CD1c-positive myeloid dendritic cell (primary cell): Measurements from ENCODE around the gene CPNE8.

ENCODE experiments used
- DNase-seq: peaks from one replicate; pipeline ENCODE4 v3.0.0-alpha.2; 2016; ENCODE audit errors: extremely low spot score

Gene CPNE8

DNA sequence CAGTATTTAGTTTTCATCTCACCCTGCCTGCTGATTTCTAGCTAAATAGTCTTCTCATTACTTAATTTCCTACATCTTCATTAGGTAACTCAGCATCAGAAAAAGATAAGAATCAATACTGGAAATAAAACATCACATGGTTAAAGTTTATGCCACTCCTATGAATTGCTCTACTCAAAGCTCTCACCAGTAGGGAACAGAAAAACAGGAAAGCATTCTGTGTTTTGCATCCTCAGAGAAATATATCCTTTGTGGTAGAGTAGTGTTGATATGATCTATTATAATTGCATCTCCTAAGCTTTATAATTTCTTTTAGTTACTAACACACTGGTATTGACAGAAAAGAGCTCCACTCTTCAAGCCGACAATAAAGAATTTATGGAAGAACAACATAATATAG is 9.9 kb downstream of the CPNE8 start:
- no peak for DNase-seq

DNA sequence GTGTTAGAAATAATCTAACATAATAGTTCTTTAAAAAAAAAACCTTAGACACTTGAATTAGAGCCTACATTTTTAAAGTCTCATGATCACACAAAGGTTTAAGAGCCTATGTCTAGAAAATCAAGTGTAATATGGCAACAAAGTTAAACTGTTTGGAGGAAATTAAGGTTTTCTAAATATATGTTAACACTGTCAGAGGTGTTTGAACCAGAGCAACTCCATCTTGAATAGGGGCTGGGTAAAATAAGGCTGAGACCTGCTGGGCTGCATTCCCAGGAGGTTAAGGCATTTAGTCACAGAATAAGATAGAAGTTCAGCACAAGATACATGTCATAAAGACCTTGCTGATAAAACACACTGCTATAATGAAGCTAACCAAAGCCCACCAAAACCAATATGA is 12.4 kb downstream of the CPNE8 start:
- no peak for DNase-seq

DNA sequence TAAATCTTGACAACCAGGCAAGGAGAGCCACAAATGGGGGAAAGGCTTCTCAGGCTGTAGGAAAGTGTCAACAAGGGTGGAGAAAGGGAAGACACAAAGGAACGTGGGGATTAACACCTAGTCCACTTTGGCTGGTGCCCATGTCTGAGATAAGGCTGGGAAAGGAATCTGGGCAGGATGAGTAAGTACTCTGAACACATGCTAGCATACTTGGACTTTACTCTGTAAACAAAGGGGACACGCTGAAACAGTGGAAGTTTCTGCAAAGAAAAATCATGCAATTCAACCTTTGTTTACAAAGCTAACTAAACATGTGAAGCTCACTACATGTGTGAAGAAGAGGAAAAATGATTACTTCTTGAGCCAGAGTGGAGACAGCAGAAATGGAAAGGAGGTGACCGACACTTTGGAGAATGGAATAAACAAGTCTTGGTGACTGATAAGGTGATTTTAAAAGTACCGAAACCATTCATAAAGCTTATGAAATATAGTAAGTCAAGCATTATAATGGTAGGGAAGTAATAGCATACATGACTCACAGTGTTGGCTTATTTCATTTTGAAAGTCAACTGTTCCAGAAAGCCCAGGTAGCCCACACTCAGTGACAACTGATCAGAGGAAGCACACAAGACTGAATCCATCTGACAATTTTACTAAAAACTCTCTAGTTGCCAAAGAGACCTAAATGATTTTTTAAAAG is 13.2 kb downstream of the CPNE8 start:
- DNase-seq: no peak

DNA sequence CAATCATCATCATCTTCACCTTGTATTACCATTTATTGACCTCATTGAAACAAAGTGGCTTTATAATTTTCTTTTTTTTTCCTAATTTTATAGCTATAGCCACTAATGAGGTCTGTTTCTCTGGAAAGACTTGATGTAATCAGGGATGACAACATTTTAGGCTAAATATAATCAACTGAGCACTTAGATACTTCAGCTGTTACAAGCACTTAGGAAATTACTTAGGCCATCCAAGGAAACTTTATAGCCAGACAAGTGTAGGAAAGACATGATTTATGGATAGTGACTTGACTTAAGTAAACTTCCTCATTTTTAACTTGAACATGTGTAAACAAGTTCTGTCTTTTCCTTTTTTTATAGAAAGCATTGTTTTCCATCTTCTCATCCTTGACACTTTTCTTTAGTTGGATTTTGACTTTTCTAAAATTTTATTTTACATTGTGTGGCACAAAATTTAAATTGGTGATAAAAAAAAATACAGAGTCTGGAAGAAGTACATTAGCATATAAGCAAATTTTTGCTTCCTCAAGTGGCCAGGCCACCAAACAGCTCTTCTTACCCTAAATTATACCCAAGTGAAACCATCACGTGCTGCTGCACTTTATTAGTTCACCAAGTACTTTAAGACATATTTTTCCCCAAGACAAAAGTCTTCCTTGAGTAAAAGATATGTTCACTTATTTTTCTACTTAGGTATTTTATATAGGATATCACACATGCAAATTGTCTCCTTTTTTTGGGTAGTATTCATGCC is 15.1 kb downstream of the CPNE8 start:
- no peak for DNase-seq

DNA sequence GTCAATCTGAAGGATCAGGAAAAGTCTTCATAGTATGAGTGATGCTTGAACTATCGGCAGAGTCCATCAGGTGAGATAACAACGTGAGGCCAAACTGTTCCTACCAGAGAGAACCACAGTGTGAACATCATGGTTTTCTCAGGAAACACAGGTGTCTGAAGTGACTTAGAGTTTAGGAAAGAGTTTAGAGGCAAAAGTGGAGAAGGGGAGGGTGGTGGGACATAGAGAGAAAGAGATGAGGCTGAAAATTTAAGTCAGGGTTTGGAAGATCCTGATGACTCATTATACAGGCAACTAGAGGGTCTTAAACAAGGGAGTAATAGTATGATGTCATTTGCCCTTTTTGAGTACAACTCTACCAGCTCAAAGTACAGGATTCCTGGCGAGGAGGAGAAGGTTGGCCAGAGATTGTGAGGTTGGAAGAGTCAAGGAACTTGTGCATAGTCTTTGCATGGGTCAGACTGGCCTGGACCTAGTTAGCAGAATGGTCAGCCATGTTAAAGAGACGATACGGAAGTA is 16.0 kb downstream of the CPNE8 start:
- DNase-seq: no peak

DNA sequence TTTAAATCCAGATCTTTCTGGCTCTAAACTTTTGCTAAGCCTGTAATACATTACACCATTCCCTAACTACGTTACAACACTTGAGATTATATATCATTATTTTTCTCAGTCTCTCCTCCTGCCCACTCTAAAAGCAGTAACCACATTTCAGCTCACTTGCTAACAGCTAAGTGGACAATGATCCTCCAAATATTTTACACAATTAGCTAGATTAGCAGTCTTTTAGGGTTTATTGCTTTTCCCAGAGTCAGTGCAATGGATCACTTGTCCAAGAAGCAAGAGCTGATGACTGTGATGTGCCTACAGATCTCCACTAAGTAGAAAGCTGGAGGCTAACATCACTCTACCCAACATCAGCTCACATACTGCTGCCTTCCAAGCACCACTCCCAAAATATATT is 17.6 kb downstream of the CPNE8 start:
- DNase-seq: no peak

DNA sequence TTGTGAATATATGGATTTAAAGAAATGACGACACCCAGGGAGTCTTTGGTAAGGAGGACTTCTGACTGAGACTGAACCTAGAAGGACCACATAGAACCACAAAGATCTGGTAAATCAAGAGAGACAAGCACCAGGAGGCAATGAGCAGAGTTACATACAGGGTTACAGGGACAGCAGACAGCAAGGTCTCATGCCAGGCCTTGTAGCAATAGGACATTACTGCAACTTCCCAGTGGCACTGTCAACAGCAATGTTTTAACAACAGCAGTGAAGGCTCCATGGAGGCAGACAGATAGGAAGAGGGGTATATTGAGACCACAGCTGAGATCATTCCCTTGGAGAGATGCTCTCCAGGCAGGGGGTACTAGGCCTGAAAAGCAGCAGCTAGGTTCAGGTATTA is 18.5 kb downstream of the CPNE8 start:
- DNase-seq: no peak

DNA sequence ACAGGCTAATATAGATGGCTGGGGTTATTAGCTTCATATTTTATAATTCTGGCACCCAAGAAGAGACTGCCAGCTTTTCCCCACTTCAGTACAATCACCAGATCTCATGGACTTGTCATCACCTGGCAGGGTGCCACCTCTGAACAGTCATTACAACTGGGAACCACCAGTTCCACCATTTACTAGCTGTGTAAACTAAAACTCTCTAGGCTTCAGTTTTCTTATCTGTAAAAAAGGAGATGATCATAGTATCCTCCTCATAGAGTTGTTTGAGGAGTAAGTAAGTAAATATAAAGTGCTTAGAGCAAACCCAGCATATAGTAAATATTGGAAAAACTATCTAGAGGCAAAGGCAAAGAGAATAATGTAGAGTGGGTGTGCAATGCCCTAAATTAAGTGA is 19.3 kb downstream of the CPNE8 start:
- no peak for DNase-seq

DNA sequence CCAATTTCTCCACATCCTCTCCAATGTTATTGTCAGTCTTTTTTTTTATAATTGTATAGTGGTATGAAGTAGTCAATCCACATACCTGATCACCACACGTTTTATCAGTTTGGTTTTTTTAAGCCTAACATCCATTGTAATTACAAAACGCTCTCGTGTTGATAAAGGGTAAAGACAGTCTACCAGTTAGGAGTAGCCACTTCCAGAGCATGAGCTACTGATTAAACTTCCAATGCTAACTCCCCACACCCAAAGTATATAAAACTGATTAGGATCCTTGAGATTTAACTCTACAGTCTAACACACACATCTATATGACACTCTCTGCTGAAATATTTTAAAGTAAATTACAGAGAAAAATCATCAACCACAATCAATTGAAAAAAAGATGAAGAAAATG is 20.7 kb downstream of the CPNE8 start:
- no peak for DNase-seq

DNA sequence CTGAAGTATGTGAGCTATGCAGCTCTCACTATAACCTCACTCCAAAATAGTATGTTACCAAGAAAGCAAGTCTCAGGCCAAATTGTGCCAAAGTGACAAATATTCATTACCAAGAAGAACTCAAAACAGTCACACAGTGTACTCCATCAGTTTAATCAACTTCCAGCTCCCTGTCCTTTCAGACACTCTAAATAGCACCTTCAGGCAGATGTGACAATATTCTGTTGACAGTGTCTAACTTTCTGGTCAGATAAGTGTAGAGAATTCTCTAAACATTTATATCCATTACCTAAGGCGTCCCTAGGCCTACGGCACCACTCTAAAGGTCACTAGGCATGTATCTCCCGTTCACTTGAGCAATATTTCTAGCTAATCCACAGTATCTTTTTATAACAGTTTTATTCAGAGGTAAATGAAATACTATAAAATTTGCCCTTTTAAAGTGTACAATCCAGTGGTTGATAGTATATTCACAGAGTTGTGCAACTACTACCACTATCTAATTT is 21.7 kb downstream of the CPNE8 start:
- no peak for DNase-seq

DNA sequence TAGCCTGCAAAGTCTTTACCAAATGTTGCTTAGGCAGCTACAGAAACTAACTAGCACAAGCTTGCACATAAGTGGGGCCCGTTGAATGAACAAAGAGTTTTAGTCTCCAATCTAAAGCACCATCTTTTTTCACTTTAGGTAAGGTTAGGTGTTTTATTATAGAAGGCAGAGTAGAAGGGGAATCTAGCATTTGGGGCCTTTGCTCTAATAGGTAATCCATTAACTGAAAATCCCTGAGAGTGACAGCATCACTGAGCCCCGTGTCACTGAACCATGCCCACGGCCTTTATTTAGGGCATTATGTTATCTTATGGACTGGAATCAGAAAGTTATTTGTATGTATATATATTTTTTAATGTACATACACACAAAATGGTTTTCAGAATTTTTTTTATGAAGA is 25.1 kb downstream of the CPNE8 start:
- DNase-seq: no peak

DNA sequence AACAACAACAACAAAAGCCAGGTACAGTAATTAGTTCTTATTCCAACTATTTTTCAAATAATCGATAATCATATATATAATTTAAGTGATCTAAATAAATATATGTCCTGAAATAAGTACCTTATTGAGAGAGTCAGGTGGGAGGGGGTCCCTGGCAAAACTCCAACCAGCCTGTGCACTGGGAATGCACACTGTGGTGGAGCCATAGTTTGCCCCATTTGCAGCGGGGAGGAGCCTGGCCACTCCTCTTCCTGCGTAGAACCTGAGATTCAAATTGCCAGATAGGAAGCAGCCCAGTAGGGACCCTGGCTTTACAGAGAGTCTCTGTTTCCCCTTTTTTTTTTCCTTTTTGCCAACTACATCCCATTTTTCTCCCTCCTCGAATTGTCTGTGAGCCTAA is 26.4 kb downstream of the CPNE8 start:
- no peak for DNase-seq

DNA sequence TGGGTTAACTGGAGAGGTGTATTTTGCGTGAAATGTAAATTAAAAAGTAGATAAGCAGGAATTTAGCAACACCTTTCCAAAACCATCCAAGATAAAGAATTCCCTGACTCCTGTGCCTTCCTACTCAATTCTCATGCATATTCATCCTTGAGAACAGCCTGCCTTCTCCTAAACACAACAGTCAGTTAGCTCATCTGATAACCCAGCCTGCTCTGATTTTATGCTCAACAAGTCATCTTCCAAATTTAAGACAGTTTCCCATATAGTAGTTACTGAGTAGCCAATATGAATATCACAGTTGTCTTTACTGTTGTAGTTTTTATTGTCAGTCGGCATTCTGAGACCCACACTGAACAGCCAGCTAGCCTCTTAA is 27.1 kb downstream of the CPNE8 start:
- no peak for DNase-seq

DNA sequence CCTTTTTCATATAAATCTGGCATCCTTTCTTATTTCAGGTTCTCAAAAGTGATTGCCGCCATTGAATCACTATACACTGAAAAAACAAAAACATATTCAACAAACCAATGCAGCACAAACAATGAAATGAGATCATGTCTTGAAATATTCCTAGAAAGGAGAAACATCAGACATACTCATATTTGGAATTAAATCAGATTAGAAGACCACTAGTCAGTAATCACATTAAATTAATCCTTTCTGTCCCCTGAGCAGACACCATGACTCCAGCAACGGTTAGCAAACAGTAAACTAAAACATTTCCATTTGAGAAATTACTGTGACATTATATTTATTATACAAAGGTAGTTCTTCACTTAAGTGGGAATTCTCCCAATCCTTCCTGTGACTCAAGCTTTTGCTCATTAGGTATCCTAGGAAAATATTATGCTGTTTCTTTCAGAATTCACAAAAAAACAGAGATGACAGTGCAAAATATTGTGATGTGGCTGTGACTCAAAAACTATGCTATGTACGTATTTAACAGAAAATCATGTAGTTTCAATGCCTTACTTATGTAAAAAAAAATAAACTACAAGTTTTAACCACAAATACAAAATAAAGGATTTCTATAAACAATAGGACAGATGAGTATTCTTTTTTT is 29.7 kb downstream of the CPNE8 start:
- DNase-seq: no peak

DNA sequence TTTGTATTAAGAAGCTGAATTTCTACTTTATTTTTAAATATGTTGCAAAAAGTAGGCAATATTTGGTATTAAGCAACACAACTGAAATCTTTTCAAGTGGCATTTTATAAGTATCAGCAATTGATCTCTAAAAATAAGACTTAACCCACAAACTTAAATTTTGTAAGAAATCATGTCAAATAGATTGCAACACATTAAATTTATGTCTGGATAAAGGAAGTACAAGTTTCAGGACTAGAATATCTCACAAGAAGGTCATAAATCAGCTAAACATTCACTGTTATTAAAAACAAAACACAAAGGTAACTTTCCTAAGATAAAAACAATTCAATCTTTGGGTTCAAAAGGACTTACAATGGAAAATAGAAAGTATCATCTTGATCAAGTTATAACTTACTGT is 32.8 kb downstream of the CPNE8 start:
- peak; percentile 12 for DNase-seq

DNA sequence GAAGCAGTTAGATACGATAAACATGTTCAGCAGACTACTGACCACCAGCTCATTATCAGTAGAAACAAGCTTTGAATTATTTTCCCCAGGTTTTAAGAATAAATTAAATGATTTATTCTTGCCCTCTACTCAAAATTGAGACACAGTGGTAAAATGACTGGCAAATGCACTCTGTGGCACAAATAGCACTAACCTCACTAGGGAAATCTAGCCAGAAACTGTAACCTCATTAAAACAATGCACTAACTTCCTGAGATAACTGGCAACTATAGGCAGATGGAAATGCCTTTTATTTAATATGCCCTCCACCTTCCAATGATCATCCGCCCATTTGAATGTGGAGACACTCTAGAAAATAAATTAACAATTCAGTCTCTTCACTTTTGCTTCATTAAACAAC is 33.2 kb downstream of the CPNE8 start:
- DNase-seq: no peak

DNA sequence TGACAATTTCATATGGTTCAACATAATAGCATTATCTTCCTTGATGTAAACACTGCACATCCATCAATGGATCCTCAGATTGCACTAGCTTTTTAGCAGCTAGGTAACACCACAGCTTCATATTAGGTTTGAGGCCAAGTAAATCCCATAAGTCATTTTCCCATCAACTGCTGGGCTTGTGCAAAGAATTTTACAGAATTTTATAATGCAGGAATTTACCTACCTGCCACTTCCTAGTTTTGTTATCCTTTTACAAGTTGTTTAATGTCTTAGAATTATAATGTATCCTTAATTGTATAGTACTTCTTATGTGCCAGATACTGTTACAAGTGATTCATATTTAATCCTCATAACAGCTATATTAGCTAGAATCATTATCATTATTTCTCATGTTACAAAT is 36.4 kb downstream of the CPNE8 start:
- DNase-seq: no peak

DNA sequence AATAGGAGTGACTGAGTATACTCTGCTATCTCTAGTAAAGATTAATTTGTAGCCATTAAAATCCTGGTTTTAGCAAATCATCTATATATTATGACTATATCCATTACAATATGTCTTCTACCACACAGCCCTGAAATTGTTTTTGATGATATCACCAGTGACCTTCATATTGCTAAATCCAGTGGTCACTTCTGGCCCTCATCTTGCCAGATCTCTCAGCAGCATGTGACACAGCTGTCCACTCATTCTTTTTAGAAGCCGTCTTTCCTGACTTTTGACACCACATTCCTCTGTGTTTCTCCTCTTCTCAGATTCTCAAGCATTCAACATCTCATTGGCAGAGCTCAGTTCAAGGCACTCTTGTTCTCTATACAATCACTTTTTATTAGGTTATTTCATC is 54.9 kb downstream of the CPNE8 start:
- no peak for DNase-seq

DNA sequence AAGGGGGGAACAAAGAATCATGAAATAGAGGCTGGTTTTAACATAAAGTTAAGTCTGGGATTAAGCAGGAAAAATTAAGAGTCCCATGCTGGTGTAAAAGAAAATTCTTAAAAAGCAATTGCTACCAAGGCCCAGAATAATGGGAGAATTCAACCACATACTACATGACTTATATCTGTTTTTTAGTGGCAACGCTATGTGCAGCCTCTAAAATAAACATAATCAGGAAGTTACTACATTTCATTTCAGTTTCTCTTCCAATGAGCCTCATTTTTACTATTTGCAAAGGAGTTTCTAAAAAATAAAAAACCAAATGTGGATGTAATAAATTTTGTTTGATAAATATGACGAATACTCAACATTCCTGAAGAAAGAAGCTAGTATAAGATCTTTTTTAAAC is 58.1 kb downstream of the CPNE8 start:
- no peak for DNase-seq

DNA sequence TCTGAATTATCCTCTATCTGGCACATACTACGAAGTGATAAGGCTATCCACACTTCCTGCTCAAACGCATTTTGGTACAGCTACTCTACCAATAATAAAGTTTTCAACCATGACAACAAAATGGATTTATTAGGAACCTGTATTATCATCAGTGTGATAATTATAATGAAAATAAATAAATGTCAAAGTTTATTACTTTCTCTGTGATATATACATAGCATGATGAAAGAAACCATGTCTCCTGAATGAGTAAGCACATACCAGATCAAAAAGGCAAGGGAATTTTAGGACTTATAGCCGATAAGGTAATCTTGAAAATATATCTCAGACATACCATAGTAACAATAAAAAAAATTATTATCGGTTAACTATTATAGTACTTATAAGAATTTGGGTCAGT is 61.1 kb downstream of the CPNE8 start:
- DNase-seq: no peak

DNA sequence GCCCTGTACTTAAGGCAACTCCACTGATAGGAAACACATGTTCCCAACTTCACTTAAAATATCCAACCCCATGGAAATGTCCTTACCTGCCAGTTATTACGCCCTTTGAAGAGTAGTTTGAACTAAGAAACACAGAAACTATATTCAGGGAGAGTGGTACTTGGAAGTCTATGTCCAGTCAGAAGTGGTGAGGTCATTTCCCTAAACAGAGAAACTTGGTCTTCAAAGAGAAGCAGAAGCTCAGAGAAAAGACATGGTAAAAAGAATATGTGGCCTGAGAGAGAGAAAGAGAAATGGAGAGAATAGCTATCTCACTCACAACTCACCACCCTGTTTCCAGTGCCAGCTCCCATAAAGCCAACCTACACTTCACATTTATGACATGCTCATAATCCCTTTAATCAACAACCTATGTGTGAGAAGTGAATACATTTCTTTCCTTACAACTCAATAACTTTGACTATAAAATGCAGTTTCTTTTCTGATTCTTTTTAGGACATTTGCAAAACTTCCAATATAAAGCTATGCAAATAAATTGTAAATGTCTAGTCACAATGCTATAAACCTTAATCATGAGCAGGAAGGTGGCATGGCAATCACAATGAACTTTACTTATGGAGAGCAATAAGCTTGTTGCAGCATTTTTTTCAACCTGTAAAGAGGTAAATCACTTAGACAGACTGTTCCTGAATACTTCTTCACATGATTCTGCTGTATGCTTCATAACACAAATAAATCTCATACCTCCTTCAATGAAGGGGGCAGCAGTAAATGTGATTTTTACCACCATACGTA is 67.1 kb downstream of the CPNE8 start:
- DNase-seq: no peak

DNA sequence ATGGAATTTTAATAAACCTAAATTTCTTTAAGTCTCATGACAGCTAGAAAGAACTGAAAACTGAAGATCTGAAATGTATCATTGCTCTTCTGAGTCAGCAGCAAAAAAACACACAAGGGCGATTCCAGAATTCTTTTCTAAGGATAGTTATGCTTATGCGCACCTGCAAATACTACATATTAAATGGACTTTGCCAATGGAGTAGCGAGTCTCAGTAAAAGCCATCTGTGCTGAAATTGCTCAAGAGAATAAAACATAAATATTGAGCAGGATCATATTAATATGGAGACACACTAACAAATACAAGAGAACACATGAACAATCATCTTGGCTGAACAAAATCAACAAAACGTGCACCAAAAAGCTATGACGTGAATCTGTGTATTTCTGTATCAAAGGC is 73.7 kb downstream of the CPNE8 start:
- no peak for DNase-seq
